Mesenteric fat pad (tissue), 1 donor: ENCODE results near the gene EVI2A. TPM values are rescaled to one million over a fixed set of nuclear protein-coding genes. Genes with fewer than 3 reads are reported as not detected.

Source experiments
- DNase-seq: peaks from one replicate; pipeline ENCODE4 v3.0.0-alpha.2; 2020; ENCODE audit warnings: low spot score
- total RNA-seq: library from RNA; stranded (reverse); fragmentation: NEBNext Ultra II Directional; extraction: Animal tissue kit (Norgen Biotek cat#: 25700); gene quantifications from one replicate; pipeline ENCODE4 v1.2.1, GENCODE V29; 2021
- donor health status: DM: yes; HTN: yes; CAD: no.

Gene EVI2A
- total RNA-seq, 1 donor from 2014 or later = 16.4 TPM

DNA sequence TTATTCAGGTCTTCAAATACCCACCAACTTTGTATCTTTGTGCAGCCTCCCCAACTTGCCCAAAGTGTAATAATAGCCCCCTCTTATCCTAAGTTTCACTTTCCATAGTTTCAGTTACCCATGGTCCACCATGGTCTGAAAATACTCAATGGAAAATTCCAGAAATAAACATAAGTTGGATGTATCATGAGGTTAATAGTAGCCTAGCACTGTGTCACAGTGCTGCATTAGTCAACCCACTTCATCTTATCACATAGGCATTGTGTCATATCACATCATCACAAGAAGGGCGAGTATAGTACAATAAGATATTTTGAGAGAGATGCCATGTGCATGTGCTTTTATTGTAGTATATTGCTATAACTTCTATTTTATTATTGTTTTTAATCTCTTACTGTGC lies 46.3 kb downstream of the EVI2A start:
- DNase-seq = no peak

DNA sequence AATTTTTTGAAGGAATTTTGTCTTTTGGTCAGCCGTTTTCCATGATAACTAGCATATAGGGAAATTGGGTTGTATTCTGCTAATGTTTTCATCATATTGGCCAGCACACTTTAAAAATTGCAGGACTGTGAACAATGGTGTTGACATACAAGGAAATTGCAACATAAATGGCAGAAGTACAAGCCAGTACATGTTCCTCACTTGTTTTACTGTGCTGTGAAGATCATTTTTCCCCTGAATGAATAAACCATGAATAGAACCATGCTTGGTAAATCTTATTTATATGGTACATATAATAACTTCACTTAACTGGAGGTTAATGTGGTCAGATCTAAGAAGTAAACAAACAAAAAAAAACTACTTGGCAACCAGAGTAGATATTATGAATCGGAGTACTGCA lies 47.2 kb downstream of the EVI2A start:
- no peak for DNase-seq

DNA sequence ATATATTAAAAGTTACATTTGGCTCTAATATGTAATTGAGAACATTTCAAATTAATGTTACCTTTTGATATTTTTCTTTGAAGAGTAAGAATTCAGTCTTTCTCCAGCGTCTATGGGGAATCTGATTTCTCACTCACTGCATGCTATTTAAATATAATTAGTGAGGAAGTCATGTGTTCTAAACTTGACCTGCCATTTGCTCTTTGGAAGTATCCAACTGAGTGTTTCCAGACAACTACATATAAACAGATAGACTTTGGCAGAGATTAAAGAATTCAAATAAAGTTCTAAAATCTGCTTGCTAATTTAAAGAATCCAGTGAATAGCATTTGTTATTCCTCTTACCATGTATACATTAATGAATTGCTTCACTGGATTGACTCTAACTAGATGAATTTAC lies 47.9 kb downstream of the EVI2A start:
- no peak for DNase-seq

DNA sequence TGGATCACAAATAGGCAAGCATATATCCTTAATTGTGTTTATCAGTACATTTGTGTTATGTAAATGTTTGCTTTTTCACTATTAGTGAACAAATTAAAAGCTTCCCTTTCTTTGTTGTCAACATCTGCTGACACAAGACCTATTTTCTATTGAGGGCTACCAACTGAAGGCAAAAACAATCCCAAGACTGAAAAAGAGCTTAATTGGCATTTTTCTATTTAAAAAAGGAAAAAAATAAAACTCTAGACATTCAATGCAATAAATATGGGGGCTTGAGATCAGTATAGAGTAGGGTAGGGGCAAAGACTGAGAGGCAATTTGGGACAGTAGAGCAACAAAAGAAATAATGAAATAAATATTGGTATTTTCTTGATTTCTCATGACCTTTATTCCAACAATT lies 48.6 kb downstream of the EVI2A start:
- DNase-seq = no peak

DNA sequence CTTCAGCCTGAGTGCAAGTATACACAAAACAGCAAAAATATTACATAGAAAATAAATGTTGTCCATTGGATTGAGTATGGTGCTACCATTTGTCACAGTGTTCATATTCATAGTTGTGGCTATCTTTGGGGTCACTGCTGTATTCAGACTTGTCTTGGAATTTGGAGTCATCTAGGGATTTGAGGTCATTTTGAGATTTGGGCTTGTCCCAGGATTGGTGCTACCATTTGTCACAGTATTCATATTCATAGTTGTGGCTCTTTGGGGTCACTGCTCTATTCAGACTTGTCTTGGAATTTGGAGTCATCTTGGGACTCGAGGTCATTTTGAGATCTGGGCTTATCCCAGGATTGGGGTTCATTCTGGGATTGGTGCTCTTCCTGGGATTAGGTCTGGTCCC lies 49.2 kb downstream of the EVI2A start:
- DNase-seq = no peak

DNA sequence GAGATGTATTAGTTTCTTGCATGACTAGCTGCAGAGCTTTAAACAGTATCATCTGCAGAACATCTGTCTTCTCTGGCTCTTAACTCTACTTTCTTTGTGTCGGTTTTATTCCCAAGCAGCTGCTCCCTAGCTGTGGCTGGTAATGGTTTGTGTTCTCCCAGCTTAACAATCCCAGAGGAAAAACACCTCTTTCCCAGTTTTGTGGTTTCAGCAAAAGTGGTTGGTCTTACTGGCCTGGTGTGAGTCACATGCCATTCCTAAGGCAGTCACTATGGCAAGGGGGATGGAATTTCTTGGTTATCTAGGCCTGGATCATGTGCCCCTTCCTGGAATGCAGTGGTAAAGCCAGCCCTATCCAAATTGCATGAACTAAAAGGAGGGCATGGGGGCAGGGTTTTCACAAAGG lies 51.8 kb downstream of the EVI2A start:
- DNase-seq = no peak

DNA sequence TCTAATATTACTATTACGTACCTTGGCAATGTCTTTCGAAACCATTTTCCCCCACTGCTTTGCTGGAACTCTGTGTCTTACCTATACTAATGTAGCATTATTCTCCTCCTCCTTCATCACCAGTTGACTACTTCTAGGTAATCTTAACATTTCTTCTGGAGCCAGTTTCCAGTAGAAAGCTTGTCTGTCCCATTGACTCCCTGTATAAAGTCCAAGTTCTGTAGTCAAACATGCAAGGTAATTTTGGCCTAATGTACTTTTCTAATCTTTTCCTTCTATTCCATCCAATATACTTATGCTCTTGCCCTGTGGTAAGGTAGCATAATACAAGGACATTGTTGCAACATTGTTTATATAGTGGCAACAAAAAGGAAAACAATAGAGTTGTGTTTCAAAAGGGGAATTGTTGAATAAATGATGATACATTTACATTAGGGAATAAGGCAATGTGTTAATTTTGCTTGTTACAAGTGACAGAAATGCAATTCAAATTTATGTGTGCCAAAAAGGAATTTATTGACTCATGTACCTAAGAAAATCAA lies 52.3 kb downstream of the EVI2A start:
- no peak for DNase-seq

Other genes with a start within 250 kb of the EVI2A start
- 55.8 TPM for gene NF1, start 226.6 kb downstream of the EVI2A start, total RNA-seq
- gene OMG, start 24.4 kb downstream of the EVI2A start, total RNA-seq = 2.0 TPM
- 19.5 TPM for gene EVI2B, start 7.6 kb downstream of the EVI2A start, total RNA-seq
- 1.8 TPM for gene RAB11FIP4, start 70.1 kb upstream of the EVI2A start, total RNA-seq